GM21360 (cell line): Measurements from ENCODE around the gene PAK4.

Experiments
- ATAC-seq: cut with Tn5 transposase; IDR thresholded peaks from one replicate; pipeline ENCODE4 v1.9.1; 2021; ENCODE audit warnings: mild to moderate bottlenecking, moderate library complexity; ENCODE audit not compliant: unreplicated experiment

PAK4 gene

DNA sequence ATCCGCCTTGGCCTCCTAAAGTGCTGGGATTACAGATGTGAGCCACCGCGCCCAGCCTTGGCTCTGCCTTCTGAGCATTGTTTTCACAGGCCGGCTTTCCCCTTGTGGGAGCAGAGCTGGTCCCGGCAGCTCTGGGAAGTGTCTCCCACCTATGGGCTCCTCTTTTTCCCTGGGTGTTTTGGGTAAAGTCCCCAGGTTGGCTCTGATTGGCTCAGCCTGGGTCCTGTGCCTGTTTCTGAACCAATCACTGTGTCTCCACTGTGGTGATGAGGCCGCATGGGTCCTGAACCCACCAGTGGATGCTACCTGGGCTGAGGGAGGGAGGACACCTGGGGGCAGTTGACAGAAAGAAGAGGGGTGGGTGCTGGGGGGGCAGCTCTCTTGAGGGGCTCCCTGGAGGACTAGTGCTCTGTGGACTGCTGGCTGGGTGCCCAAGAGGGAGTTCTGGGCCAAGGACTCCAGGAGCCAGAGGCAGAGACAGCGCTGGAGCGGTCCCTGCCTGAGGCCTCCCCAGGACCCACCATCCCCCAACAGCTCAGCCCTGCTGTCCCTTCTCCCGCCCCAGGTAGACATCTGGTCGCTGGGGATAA, 51.6 kb downstream of the PAK4 start:
- ATAC-seq: no peak

DNA sequence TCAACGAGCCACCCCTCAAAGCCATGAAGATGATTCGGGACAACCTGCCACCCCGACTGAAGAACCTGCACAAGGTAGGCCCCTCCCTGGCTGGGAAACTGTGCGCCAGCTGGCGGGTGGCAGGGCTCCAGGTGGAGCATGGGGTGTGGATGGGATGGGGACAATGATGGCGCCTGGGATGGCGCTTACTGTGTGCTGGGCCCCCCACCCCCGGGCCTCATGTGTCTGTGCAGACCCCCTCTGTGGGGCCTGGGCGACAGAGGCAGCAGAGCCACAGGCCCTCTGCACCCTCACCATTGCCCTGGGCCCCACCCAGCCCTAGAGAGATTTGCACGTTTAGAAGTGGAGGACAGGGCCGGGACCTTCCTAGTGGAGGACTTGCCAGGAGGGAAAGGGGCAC, 52.1 kb downstream of the PAK4 start:
- no peak for ATAC-seq

DNA sequence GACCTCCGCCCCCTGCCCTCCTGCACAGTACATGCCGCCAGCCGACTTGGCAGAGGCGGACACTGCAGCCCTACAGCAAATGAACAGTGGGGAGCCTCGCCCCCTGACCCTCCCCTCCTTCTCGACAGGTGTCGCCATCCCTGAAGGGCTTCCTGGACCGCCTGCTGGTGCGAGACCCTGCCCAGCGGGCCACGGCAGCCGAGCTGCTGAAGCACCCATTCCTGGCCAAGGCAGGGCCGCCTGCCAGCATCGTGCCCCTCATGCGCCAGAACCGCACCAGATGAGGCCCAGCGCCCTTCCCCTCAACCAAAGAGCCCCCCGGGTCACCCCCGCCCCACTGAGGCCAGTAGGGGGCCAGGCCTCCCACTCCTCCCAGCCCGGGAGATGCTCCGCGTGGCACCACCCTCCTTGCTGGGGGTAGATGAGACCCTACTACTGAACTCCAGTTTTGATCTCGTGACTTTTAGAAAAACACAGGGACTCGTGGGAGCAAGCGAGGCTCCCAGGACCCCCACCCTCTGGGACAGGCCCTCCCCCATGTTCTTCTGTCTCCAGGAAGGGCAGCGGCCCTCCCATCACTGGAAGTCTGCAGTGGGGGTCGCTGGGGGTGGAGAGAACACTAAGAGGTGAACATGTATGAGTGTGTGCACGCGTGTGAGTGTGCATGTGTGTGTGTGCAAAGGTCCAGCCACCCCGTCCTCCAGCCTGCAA, 52.9 kb downstream of the PAK4 start:
- ATAC-seq: no peak

DNA sequence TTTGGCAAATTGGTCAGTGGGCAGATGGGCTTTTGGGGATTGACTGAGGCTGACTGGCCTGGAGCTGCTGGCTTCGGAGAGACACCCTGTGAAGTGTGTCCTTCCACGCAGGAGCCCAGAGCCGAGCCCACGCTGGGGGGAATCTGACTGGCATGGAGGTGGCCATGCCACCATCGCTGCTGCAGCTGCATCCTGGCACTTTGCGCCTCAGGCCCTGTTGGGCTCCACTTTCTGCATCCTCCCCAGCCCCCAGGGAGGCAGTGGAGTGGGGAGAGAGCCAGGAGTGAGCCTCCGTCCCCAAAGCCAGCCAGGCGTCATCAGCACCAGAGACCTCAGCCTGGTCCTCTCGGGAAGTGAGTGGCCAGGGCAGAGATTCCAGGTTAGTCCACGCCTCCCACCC, 54.2 kb downstream of the PAK4 start:
- ATAC-seq: no peak

DNA sequence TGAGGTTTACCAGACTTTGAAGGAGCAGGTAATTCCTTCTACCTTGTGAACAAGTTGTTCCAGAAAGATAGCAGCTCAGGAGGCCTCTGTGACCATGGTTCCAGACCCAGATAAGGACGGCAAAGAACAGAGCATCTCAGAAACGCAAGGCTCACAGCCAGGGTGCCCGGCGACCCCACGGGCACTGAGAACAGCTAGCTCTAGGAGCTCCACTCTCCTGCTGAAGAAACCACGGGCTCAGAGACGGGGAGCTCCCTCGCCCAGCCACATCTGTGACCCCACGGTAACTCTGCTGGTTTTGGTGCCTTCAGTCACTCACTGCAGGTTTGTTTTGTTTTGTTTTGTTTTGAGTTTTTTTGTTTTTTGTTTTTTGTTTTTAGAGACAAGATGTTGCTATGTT, 55.2 kb downstream of the PAK4 start:
- no peak for ATAC-seq

DNA sequence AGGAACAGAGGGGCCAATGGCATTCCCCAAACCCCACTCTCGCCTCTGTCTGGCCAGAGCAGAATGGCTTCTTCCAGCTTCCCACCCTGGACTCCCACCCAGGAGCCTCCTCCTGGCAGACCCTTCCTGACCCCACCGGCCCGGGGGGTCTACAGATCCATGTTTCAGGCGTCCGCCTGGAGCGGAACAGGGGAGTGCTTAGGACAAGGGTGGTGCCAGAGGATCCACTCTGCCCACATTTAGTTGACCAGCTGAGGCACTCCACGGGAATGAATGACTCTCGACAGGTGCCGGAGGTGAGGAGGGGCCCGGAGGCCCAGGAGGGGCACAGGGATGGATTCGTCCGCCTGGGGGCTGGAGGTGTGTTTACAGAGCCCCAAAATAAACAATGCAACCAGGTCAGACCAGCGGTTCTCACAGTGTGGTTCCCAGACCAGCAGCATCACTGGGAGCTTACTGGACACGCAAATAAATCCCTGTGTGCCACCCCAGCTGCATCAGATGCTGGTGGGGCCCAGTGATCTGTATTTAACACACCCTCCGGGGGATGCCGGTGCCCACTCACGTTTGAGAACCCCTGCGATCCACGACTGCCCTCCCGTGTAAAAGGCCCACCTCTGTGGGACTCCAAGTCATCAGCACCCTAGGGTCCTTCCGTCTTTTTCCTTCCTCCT, 56.1 kb downstream of the PAK4 start:
- ATAC-seq: no peak

DNA sequence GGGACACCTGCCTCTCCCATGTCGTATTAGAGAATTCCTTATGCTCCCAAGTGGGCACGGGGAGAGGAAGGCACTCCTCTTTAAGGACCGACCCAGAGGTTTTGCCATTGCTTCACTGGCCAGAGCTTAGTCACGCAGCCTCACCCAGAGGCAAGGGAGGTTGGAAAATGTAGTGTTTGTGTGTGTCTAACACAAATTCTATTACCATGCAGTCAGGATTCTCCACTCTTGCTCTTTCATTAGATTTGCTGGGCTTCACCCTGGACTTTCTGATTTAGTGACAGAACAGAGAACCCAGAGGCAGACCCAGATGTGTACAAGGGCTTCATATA, 56.6 kb downstream of the PAK4 start:
- ATAC-seq: no peak

DNA sequence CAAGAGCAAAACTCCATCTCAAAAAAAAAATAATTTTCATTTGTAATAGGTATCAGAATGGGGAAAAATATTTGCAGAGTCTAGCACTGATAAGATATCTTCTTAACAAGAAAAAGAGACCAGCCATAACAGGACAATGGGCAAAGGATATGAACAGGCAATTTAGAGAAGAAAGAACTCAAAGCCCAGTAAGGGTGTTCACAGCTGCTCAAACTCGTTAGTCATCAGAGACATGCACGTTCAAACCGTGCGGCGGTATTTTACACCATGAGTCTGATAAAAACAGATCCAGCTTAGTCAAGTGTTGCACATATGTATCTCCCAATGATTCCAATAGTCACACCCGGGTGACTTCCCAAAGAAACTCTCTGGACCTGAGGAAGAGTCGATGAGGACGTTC, 57.5 kb downstream of the PAK4 start:
- no peak for ATAC-seq

DNA sequence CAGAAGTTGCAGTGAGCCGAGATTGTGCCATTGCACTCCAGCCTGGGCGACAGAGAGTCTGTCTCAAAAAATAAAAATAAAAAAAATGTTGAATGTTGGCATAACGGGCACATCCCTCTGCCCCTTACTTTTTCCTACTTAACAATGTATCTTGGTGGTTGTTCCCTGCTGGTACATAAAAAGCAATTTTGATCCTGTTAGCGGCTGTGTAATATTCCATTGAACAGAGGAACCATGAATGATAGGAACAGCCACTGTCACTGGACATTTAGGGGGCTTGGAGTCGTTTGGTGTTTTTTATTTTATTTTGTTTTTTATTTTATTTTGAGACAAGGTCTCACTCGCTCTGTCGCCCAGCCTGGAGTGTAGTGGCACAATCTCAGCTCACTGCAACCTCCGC, 60.8 kb downstream of the PAK4 start:
- ATAC-seq: no peak

DNA sequence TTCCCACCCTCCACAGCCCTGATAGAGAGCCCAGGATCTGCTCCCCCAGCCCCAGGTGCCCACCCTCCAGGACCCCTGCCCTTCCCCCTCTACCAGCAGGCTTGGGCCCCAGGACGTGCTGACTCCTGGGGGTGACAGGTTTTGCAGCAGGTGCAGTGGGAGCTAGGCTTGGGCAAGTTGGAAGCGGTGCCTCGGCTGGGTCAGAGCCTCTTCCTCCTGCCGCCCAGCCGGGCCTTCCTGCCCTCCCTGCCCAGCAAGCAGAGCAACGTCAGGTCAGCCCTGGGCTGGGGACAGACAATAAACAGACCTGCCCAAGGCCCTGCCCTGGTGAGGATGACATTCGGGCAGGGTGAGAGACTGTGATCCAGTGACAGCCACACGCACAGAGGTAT, 62.0 kb downstream of the PAK4 start:
- ATAC-seq: no peak

DNA sequence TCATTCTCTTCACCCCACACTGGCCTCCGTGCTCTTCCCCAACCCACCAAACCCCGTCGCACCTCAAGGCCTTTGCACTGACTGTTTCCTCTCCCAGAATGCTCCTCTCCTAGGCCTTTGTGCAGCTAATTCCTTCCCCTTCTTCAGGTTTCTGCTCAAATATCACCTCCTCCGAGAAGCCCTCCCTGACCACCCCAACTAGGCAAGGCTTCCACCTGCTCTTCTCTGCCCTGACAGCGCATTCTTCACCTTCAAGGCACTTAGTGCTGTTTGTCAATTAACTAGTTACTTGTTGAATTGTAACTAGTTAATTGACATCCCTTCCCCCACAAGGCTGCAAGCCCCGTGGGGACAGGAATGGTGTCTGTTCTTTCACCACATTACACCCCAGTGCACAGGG, 63.4 kb downstream of the PAK4 start:
- no peak for ATAC-seq

DNA sequence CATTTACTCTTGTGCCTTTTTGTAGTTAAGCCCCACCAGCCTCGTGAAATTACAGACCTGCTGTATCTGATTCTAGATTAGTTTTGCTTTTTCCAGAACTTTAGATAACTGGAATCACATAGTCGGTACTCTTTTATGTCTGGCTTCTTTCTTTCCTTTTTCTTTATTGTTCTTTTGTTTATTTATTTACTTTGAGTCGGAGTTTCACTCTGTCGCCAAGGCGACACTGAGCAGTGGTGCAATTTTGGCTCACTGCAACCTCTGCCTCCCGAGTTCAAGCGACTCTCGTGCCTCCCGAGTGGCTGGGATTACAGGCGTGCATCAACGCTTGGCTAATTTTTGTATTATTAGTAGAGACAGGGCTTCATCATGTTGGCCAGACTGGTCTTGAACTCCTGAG, 65.2 kb downstream of the PAK4 start:
- ATAC-seq: no peak

DNA sequence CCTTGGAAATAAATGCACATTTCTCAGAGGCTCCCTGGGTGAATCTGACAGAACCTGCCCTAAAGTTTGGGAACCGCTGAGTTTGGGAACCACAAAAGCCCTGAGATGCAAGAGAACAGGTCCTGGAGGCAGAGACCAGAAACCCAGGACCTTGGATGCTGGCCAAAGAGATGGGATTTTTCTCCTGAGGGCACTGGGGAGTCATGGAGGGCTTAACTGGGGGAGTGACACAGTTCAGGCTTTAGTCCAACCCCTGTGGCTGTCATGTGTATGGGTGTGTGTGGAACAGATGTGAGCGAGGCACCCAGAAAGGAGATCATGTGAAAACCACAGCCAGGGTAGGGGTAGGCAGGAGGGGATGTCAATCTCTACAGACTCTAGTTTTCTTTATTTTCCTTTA, 67.3 kb downstream of the PAK4 start:
- ATAC-seq: no peak

DNA sequence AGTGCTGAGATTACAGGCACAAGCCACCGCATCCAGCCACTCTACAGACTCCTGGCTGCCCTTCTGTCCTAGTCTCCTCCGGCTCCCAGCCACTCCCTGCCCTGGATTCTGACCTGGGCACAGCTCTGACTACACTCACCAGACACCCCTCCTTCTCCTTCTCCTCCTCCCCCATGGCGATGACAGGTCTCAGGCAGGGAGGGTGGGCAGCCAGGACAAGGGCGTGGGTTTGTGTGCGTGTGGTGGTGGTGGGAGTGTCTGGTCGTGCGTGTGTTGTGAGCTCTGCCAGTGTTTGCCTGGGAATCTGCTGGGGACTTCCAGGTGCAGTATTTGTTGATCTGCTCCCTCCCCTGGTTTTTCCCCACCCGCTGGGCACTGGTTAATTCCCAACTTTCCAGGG, 68.2 kb downstream of the PAK4 start:
- ATAC-seq: no peak

DNA sequence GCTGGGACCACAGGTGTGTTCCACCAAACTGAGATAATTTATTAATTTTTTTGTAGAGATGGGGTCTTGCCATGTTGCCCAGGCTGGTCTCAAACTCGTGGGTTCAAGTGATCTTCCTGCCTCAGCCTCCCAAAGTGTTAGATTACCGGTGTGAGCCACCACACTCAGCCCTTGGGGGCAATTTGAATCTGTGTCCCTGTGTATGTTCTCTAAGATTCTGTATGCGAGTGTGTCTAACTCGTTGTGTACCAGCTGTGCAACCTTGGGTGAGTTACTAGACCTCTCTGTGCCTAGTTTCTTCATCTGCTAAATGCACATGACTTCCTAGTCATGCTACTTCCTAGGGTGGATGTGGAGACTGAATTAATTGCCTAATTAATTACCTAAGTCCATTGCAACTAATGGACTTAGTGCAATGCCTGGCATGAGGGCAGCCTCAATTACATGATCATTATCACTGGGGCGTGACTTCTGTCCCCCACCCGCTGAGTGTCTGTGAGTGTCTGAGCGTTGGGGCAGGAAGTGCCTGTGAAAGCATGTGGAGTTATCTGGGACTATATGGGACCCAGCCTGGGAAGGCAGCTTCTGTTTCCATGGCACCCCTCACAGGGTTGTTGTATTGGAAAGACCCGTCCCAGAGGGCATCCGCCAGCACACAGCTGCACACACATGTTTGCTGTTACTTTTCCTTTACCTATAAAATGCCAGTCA, 69.4 kb downstream of the PAK4 start:
- no peak for ATAC-seq

DNA sequence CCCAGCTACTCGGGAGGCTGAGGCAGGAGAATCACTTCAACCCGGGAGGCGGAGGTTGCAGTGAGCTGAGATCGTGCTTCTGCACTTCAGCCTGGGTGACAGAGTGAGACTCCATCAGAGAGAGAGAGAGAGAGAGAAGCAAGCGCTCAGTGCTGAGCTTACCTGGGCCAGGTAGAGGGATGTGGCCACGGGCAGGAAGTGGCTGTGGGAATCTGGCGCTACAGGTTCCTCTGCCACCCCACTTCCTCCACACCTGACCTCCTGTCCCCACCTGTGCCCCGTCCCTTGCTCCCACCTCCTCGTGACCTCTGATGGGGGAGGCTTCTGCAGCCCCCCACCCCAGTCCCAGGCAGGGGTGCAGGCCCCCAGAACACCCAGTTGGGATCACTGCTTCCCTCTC, 70.2 kb downstream of the PAK4 start:
- no peak for ATAC-seq

DNA sequence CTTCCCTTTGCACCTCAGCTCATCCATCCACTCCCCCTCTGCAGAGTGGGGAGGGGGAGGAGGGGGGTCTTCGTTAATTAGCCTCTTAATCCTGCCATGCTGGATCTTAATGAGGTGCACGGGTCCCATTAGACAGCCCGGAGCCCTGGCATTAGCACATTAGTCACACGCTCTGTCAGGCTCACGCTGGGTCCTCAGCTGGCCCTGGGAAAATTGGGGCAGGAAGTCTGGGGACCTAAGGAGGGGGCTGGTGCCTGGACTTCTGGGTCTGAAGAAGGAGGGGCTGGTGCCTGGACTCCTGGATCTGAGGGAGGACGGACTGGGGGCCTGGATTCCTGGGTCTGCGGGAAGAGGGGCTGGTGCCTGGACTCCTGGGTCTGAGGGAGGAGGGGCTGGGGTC, 70.7 kb downstream of the PAK4 start:
- no peak for ATAC-seq

DNA sequence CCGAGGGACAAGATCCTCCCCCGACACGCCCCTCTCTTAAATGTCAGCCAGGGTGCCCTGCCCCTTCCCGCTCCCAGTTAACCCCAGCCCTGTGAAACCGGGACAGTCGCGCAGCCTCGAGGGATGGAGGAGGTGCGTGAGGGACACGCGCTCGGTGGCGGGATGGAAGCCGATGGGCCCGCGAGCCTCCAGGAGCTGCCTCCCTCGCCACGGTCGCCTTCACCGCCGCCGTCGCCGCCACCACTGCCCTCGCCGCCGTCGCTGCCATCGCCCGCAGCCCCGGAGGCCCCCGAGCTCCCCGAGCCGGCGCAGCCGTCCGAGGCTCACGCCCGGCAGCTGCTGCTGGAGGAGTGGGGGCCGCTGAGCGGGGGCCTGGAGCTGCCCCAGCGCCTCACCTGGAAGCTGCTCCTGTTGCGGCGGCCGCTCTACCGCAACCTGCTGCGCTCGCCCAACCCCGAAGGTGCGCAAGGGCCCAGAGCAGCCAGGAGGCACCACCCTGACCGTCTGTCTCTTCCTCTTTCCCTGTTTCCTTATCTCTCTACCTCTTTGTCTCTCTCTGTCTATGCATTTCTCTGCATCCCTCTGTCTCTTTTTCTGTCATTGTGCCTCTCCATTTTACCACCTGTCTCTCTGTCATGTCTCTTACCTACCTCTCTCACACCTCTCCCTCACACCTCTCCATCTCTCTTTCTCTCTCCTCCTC, 71.4 kb downstream of the PAK4 start, which contains the start of gene NCCRP1:
NCCRP1 (plus strand) TSS at position 105 of the 703 bp plus-strand sequence; CDS start at position 124, 19 bp downstream.
- no peak for ATAC-seq

DNA sequence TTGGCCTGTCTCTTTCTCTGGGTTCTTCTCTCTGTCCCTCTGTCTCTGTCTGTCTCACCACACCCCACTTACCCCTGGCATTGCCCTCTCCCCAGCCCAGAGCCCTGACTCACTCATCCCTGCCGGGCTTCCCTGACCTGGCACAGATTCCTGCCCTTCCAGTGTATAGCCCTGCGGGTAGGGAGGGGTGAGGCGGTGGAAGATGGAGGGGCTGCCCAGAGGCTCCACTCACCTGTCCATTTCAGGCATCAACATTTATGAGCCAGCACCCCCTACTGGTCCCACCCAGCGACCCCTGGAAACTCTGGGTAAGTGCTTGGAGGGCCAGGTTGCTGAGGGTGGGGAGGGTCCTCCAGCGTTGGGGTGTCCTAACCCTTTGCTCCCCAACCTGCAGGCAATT, 72.2 kb downstream of the PAK4 start:
- no peak for ATAC-seq

DNA sequence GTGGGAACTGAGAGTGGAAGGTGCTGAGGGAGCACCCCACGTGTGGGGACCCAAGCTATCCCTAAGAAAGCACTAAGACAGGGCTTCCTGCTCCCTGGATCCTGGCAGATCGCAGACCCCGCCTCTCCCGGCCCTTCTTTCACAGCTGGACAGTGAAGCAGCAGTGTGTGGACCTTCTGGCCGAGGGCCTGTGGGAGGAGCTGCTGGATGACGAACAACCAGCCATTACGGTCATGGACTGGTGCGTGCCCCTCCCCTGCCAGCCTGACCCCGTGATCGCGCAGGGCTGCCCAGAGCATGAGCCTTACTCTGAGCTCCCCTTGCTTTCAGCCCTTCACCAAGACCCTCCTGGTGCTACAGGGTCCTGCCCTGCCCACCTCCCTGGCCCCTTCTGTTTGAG, 73.4 kb downstream of the PAK4 start:
- ATAC-seq: no peak

DNA sequence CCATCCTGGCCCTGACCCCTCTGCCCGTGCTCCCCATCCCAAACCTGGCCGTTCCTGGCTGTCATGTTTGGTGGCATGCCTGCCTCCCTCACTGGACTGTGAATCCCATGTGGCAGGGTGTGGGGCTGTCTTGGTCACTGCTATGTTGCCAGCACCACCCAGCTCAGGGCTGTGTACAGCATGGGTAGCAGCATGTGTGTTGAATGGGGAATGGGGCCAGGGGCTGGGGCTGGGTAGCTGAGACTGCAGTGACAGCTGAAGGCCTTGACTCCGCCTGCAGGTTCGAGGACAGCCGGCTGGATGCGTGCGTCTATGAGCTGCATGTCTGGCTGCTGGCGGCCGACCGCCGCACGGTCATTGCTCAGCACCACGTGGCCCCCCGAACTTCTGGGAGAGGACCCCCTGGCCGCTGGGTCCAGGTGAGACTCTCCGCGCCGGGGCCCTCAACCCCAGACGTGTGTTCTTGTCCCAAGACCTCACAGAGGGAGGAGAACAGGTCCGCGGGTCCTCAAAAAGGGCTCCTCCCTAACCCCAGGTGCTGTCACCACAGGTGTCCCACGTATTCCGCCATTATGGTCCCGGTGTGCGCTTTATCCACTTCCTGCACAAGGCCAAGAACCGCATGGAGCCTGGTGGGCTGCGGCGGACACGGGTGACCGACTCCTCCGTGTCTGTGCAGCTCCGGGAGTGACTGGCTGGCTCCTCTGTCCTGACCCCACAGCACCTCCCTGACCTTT, 74.6 kb downstream of the PAK4 start:
- no peak for ATAC-seq
